Measurements from ENCODE around the gene PCDHGC5. TPM values are rescaled to one million over a fixed set of nuclear protein-coding genes. Genes with fewer than 3 reads are reported as not detected.

Gene PCDHGC5
- total and polyA plus RNA-seq, 2 donors from 2014 or later, result 1.4 TPM; not detected in 1

DNA sequence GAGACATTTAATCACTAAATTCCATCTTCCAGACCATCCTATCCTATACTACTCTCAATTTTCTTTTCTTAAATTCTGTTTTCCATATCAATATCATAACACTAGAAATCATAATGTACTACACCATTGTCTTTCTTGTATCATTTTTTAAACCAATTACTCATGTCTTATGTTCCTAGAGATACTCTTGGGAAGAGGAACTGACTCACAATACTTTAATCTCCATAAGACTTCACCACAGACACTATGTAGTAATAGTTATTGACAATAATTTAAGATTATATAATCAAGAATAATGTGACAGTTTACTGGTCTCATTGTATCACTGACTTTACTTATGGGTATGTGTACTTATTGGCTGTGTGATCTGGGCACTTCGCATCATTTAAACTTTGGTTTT lies 43.8 kb downstream of the PCDHGC5 start:
- intact Hi-C loops (cut with DNase I), result no loop called here
- Histone ChIP-seq H3K9ac (ENCODE audit: low read length in 3 of 3) (no peak overlapping the region), H3K27me3 (ENCODE audit: control insufficient read depth, insufficient read depth, low read length) (no peaks in the 10 kb centered on the region), H3K36me3 (ENCODE audit: control insufficient read depth in 2 of 3, insufficient read depth in 3 of 3, low read length in 3 of 3) (peaks cover 2 to 33% (median 17%) of the 10 kb centered on the region in 3 donors), H3K4me1 (ENCODE audit: control insufficient read depth in 2 of 3, insufficient read depth in 2 of 3, low read depth in 1 of 3, low read length in 3 of 3) (peaks cover 0 to 2% (median 0%) of the 10 kb centered on the region in 3 donors), H3K4me3 (ENCODE audit: low read length in 3 of 3) (no peak overlapping the region), H3K9me3 (ENCODE audit: control insufficient read depth in 2 of 3, insufficient read depth in 1 of 3, low read length in 3 of 3) (no peaks in the 10 kb centered on the region), H3K27ac (ENCODE audit: low read depth in 2 of 2, low read length in 2 of 2) (no peak overlapping the region)
- TF ChIP-seq, protein P1, sequence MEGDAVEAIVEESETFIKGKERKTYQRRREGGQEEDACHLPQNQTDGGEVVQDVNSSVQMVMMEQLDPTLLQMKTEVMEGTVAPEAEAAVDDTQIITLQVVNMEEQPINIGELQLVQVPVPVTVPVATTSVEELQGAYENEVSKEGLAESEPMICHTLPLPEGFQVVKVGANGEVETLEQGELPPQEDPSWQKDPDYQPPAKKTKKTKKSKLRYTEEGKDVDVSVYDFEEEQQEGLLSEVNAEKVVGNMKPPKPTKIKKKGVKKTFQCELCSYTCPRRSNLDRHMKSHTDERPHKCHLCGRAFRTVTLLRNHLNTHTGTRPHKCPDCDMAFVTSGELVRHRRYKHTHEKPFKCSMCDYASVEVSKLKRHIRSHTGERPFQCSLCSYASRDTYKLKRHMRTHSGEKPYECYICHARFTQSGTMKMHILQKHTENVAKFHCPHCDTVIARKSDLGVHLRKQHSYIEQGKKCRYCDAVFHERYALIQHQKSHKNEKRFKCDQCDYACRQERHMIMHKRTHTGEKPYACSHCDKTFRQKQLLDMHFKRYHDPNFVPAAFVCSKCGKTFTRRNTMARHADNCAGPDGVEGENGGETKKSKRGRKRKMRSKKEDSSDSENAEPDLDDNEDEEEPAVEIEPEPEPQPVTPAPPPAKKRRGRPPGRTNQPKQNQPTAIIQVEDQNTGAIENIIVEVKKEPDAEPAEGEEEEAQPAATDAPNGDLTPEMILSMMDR (IDR thresholded peaks at IDR 0.05; ENCODE audit: borderline replicate concordance, extremely low read depth, insufficient read depth), result no peak
- no peak for FAIRE-seq
- no peak for DNase-seq

DNA sequence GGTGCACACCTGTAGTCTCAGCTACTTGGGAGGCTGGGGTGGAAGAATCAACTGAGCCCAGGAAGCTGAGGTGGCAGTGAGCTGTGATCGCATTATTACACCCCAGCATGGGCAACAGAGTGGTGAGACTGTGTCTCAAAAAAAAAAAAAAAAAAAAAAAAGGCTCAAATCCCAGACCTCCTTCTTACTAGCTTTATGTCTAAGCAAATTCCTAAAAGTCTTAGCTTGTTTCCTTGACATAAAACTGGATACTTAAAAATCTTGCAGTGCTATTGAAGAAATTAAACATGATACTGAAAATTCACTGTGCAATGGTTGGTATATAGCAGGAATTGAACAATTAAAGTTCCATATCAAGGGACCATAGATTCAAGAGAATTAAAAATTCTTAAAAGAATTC lies 45.0 kb downstream of the PCDHGC5 start:
- Histone ChIP-seq H3K4me1 (ENCODE audit: control insufficient read depth in 2 of 3, insufficient read depth in 2 of 3, low read depth in 1 of 3, low read length in 3 of 3) (no peaks in the 10 kb centered on the region), H3K9ac (ENCODE audit: low read length in 3 of 3) (no peak overlapping the region), H3K9me3 (ENCODE audit: control insufficient read depth in 2 of 3, insufficient read depth in 1 of 3, low read length in 3 of 3) (no peaks in the 10 kb centered on the region), H3K4me3 (ENCODE audit: low read length in 3 of 3) (no peak overlapping the region), H3K36me3 (ENCODE audit: control insufficient read depth in 2 of 3, insufficient read depth in 3 of 3, low read length in 3 of 3) (peaks cover 2 to 21% (median 9%) of the 10 kb centered on the region in 3 donors), H3K27me3 (ENCODE audit: control insufficient read depth, insufficient read depth, low read length) (no peaks in the 10 kb centered on the region), H3K27ac (ENCODE audit: low read depth in 2 of 2, low read length in 2 of 2) (no peak overlapping the region)
- TF ChIP-seq, protein P1 (IDR thresholded peaks at IDR 0.05; ENCODE audit: borderline replicate concordance, extremely low read depth, insufficient read depth), result no peak
- FAIRE-seq (no peak), DNase-seq (no peak)
- intact Hi-C loops (cut with DNase I), result no loop called here

DNA sequence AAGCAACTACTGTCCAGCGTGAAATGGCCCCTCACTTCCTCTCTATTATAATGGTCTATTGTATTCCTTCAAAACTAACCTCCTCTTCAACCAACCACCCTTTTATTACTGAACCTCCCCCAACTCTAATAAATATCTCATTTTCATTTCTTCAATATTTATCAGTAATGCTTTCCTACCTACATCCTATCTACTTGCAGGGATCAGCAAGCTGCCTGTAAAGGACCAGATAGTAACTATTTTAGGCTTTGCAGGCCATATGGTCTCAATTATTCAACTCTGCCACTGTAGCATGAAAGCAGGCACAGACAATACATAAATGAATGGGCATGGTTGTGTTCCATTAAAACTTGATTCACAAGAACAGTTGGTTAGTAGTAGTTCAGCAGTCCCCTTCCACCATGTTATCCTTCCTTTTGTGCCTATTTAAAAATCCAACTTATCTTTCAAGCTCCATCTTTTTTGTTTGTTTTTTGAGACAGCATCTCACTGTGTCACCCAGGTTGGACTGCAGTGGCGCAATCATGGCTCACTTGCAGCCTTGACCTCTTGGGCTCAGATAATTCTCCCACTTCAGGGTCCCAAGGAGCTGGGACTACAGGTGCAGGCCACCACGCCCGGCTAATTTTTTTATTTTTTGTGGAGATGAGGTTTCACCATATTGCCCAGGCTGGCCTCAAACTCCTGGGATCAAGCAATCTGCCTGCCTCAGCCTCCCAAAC lies 45.8 kb downstream of the PCDHGC5 start:
- TF ChIP-seq, protein P1 (IDR thresholded peaks at IDR 0.05; ENCODE audit: borderline replicate concordance, extremely low read depth, insufficient read depth), result no peak
- FAIRE-seq (no peak), DNase-seq (no peak)
- H3K36me3 ChIP-seq (ENCODE audit: control insufficient read depth in 2 of 3, insufficient read depth in 3 of 3, low read length in 3 of 3), result peaks cover 0 to 15% (median 3%) of the 10 kb centered on the region in 3 donors
- H3K9ac ChIP-seq (ENCODE audit: low read length in 3 of 3), result no peak overlapping the region
- no peaks in the 10 kb centered on the region for H3K4me1 ChIP-seq (ENCODE audit: control insufficient read depth in 2 of 3, insufficient read depth in 2 of 3, low read depth in 1 of 3, low read length in 3 of 3)
- H3K27ac ChIP-seq (ENCODE audit: low read depth in 2 of 2, low read length in 2 of 2), result no peak overlapping the region
- no peak overlapping the region for H3K4me3 ChIP-seq (ENCODE audit: low read length in 3 of 3)
- H3K9me3 ChIP-seq (ENCODE audit: control insufficient read depth in 2 of 3, insufficient read depth in 1 of 3, low read length in 3 of 3), result no peaks in the 10 kb centered on the region
- H3K27me3 ChIP-seq (ENCODE audit: control insufficient read depth, insufficient read depth, low read length), result no peaks in the 10 kb centered on the region
- intact Hi-C loops (cut with DNase I), result no loop called here

Other genes with a start within 250 kb of the PCDHGC5 start
- gene PCDHB15, start 243.7 kb upstream of the PCDHGC5 start, total RNA-seq, result 6.0 TPM
- 1.8 TPM for gene PCDHB15, start 243.7 kb upstream of the PCDHGC5 start, polyA plus RNA-seq (ENCODE audit: insufficient read depth, low read depth, low replicate concordance)
- gene SLC25A2, start 185.0 kb upstream of the PCDHGC5 start, total RNA-seq, result 0.94 TPM
- not detected for gene SLC25A2, start 185.0 kb upstream of the PCDHGC5 start, polyA plus RNA-seq (ENCODE audit: insufficient read depth, low read depth, low replicate concordance)
- gene TAF7, start 168.3 kb upstream of the PCDHGC5 start, total RNA-seq, result 73.5 TPM
- 71.3 TPM for gene TAF7, start 168.3 kb upstream of the PCDHGC5 start, polyA plus RNA-seq (ENCODE audit: insufficient read depth, low read depth, low replicate concordance)
- gene PCDHGA1, start 158.6 kb upstream of the PCDHGC5 start, total RNA-seq, result 0.69 TPM
- 0.19 TPM for gene PCDHGA1, start 158.6 kb upstream of the PCDHGC5 start, polyA plus RNA-seq (ENCODE audit: insufficient read depth, low read depth, low replicate concordance)
- 4.7 TPM for gene PCDHGA2, start 150.3 kb upstream of the PCDHGC5 start, total RNA-seq
- 0.73 TPM for gene PCDHGA2, start 150.3 kb upstream of the PCDHGC5 start, polyA plus RNA-seq (ENCODE audit: insufficient read depth, low read depth, low replicate concordance)
- gene PCDHGA3, start 145.3 kb upstream of the PCDHGC5 start, total RNA-seq, result 4.0 TPM
- 0.22 TPM for gene PCDHGA3, start 145.3 kb upstream of the PCDHGC5 start, polyA plus RNA-seq (ENCODE audit: insufficient read depth, low read depth, low replicate concordance)
- gene PCDHGB1, start 139.0 kb upstream of the PCDHGC5 start, total RNA-seq, result 2.9 TPM
- gene PCDHGB1, start 139.0 kb upstream of the PCDHGC5 start, polyA plus RNA-seq (ENCODE audit: insufficient read depth, low read depth, low replicate concordance), result 0.37 TPM
- gene PCDHGA4, start 134.1 kb upstream of the PCDHGC5 start, total RNA-seq, result 3.9 TPM
- gene PCDHGA4, start 134.1 kb upstream of the PCDHGC5 start, polyA plus RNA-seq (ENCODE audit: insufficient read depth, low read depth, low replicate concordance), result 0.13 TPM
- gene PCDHGB2, start 129.1 kb upstream of the PCDHGC5 start, total RNA-seq, result 4.0 TPM
- gene PCDHGB2, start 129.1 kb upstream of the PCDHGC5 start, polyA plus RNA-seq (ENCODE audit: insufficient read depth, low read depth, low replicate concordance), result not detected
- 2.8 TPM for gene PCDHGA5, start 124.9 kb upstream of the PCDHGC5 start, total RNA-seq
- gene PCDHGA5, start 124.9 kb upstream of the PCDHGC5 start, polyA plus RNA-seq (ENCODE audit: insufficient read depth, low read depth, low replicate concordance), result not detected
- 4.4 TPM for gene PCDHGB3, start 118.8 kb upstream of the PCDHGC5 start, total RNA-seq
- 0.15 TPM for gene PCDHGB3, start 118.8 kb upstream of the PCDHGC5 start, polyA plus RNA-seq (ENCODE audit: insufficient read depth, low read depth, low replicate concordance)
- gene PCDHGA6, start 115.2 kb upstream of the PCDHGC5 start, total RNA-seq, result 7.2 TPM
- 0.34 TPM for gene PCDHGA6, start 115.2 kb upstream of the PCDHGC5 start, polyA plus RNA-seq (ENCODE audit: insufficient read depth, low read depth, low replicate concordance)
- gene PCDHGA7, start 106.3 kb upstream of the PCDHGC5 start, total RNA-seq, result 4.1 TPM
- 0.49 TPM for gene PCDHGA7, start 106.3 kb upstream of the PCDHGC5 start, polyA plus RNA-seq (ENCODE audit: insufficient read depth, low read depth, low replicate concordance)
- 6.1 TPM for gene PCDHGB4, start 101.4 kb upstream of the PCDHGC5 start, total RNA-seq
- 1.0 TPM for gene PCDHGB4, start 101.4 kb upstream of the PCDHGC5 start, polyA plus RNA-seq (ENCODE audit: insufficient read depth, low read depth, low replicate concordance)
- gene PCDHGA8, start 96.4 kb upstream of the PCDHGC5 start, total RNA-seq, result 1.8 TPM
- gene PCDHGA8, start 96.4 kb upstream of the PCDHGC5 start, polyA plus RNA-seq (ENCODE audit: insufficient read depth, low read depth, low replicate concordance), result 0.09 TPM
- gene PCDHGB5, start 91.1 kb upstream of the PCDHGC5 start, total RNA-seq, result 12.3 TPM
- 0.82 TPM for gene PCDHGB5, start 91.1 kb upstream of the PCDHGC5 start, polyA plus RNA-seq (ENCODE audit: insufficient read depth, low read depth, low replicate concordance)
- 7.6 TPM for gene PCDHGA9, start 86.3 kb upstream of the PCDHGC5 start, total RNA-seq
- gene PCDHGA9, start 86.3 kb upstream of the PCDHGC5 start, polyA plus RNA-seq (ENCODE audit: insufficient read depth, low read depth, low replicate concordance), result 0.54 TPM
- gene PCDHGB6, start 81.1 kb upstream of the PCDHGC5 start, total RNA-seq, result 7.5 TPM
- gene PCDHGB6, start 81.1 kb upstream of the PCDHGC5 start, polyA plus RNA-seq (ENCODE audit: insufficient read depth, low read depth, low replicate concordance), result 0.22 TPM
- 5.1 TPM for gene PCDHGA10, start 76.1 kb upstream of the PCDHGC5 start, total RNA-seq
- 0.47 TPM for gene PCDHGA10, start 76.1 kb upstream of the PCDHGC5 start, polyA plus RNA-seq (ENCODE audit: insufficient read depth, low read depth, low replicate concordance)
- 15.1 TPM for gene PCDHGB7, start 71.4 kb upstream of the PCDHGC5 start, total RNA-seq
- 1.0 TPM for gene PCDHGB7, start 71.4 kb upstream of the PCDHGC5 start, polyA plus RNA-seq (ENCODE audit: insufficient read depth, low read depth, low replicate concordance)
- gene PCDHGA11, start 68.0 kb upstream of the PCDHGC5 start, total RNA-seq, result 3.6 TPM
- gene PCDHGA11, start 68.0 kb upstream of the PCDHGC5 start, polyA plus RNA-seq (ENCODE audit: insufficient read depth, low read depth, low replicate concordance), result 0.37 TPM
- 4.0 TPM for gene PCDHGA12, start 58.6 kb upstream of the PCDHGC5 start, total RNA-seq
- gene PCDHGA12, start 58.6 kb upstream of the PCDHGC5 start, polyA plus RNA-seq (ENCODE audit: insufficient read depth, low read depth, low replicate concordance), result 0.24 TPM
- 51.5 TPM for gene PCDHGC3, start 13.1 kb upstream of the PCDHGC5 start, total RNA-seq
- gene PCDHGC3, start 13.1 kb upstream of the PCDHGC5 start, polyA plus RNA-seq (ENCODE audit: insufficient read depth, low read depth, low replicate concordance), result 41.0 TPM
- 1.5 TPM for gene PCDHGC4, start 4.1 kb upstream of the PCDHGC5 start, total RNA-seq
- not detected for gene PCDHGC4, start 4.1 kb upstream of the PCDHGC5 start, polyA plus RNA-seq (ENCODE audit: insufficient read depth, low read depth, low replicate concordance)
- gene DIAPH1, start 129.9 kb downstream of the PCDHGC5 start, total RNA-seq, result 156 TPM
- gene DIAPH1, start 129.9 kb downstream of the PCDHGC5 start, polyA plus RNA-seq (ENCODE audit: insufficient read depth, low read depth, low replicate concordance), result 60.6 TPM
- 44.7 TPM for gene HDAC3, start 147.8 kb downstream of the PCDHGC5 start, total RNA-seq
- gene HDAC3, start 147.8 kb downstream of the PCDHGC5 start, polyA plus RNA-seq (ENCODE audit: insufficient read depth, low read depth, low replicate concordance), result 47.5 TPM
- 3.0 TPM for gene RELL2, start 147.9 kb downstream of the PCDHGC5 start, total RNA-seq
- 8.2 TPM for gene RELL2, start 147.9 kb downstream of the PCDHGC5 start, polyA plus RNA-seq (ENCODE audit: insufficient read depth, low read depth, low replicate concordance)
- 20.3 TPM for gene FCHSD1, start 162.3 kb downstream of the PCDHGC5 start, total RNA-seq
- 6.4 TPM for gene FCHSD1, start 162.3 kb downstream of the PCDHGC5 start, polyA plus RNA-seq (ENCODE audit: insufficient read depth, low read depth, low replicate concordance)
- gene ARAP3, start 193.1 kb downstream of the PCDHGC5 start, total RNA-seq, result 19.8 TPM
- 7.2 TPM for gene ARAP3, start 193.1 kb downstream of the PCDHGC5 start, polyA plus RNA-seq (ENCODE audit: insufficient read depth, low read depth, low replicate concordance)

All from kidney (tissue), 14 donors.